ENCODE measurements around the gene UGCG. TPM values are rescaled to one million over a fixed set of nuclear protein-coding genes. Genes with fewer than 3 reads are reported as not detected.

UGCG gene
- 76.9 TPM for total RNA-seq

GRCh38 chr9:111895996-111896941 lies at the start of gene UGCG:
UGCG (plus strand) TSS chr9:111896814; CDS start chr9:111897216, 402 bp downstream.
- Histone ChIP-seq H3K4me1 (ENCODE audit: insufficient read depth, low read length) (peaks cover 32% of the 10 kb centered on the region), H3K9me3 (ENCODE audit: low read depth, low read length) (no peaks in the 10 kb centered on the region), H3K4me3 (ENCODE audit: low read length) (peak within 1 kb of the TSS; percentile 88), H3K27me3 (ENCODE audit: insufficient read depth, low read length) (no peaks in the 10 kb centered on the region)

DNA sequence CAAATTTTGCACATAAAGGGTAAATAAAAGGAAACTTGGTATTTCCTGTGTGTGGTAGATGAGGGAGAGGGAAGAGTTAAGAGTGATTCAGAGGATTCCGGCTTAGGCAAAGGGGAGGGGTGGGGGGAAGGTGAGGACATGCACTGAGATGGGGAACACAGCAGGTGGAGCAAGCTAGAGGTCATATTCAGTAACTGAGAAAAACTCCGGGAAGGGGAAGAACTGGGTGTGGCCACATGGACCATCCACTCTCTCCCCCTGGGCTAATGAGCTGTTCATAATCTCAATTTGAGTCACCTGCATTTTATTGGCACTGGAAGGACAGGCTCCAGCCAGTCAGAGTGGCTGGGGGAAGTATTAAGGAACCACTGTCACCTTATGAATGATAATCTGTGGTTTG lies 45.1 kb upstream of the UGCG start:
- H3K27me3 ChIP-seq (ENCODE audit: insufficient read depth, low read length), result no peaks in the 10 kb centered on the region
- no peak overlapping the region for H3K4me3 ChIP-seq (ENCODE audit: low read length)
- no peaks in the 10 kb centered on the region for H3K9me3 ChIP-seq (ENCODE audit: low read depth, low read length)
- peaks cover 15% of the 10 kb centered on the region for H3K4me1 ChIP-seq (ENCODE audit: insufficient read depth, low read length)

GRCh38 chr9:111852291-111852690 lies 44.3 kb upstream of the UGCG start:
- H3K4me3 ChIP-seq (ENCODE audit: low read length), result no peak overlapping the region
- H3K9me3 ChIP-seq (ENCODE audit: low read depth, low read length), result no peaks in the 10 kb centered on the region
- H3K4me1 ChIP-seq (ENCODE audit: insufficient read depth, low read length), result peaks cover 15% of the 10 kb centered on the region
- H3K27me3 ChIP-seq (ENCODE audit: insufficient read depth, low read length), result no peaks in the 10 kb centered on the region

- peaks cover 15% of the 10 kb centered on the region for H3K4me1 ChIP-seq (ENCODE audit: insufficient read depth, low read length)
- no peaks in the 10 kb centered on the region for H3K9me3 ChIP-seq (ENCODE audit: low read depth, low read length)
- H3K4me3 ChIP-seq (ENCODE audit: low read length), result no peak overlapping the region
- no peaks in the 10 kb centered on the region for H3K27me3 ChIP-seq (ENCODE audit: insufficient read depth, low read length)
These were observed 43.2 kb upstream of the UGCG start for GRCh38 chr9:111853450-111853827.

DNA sequence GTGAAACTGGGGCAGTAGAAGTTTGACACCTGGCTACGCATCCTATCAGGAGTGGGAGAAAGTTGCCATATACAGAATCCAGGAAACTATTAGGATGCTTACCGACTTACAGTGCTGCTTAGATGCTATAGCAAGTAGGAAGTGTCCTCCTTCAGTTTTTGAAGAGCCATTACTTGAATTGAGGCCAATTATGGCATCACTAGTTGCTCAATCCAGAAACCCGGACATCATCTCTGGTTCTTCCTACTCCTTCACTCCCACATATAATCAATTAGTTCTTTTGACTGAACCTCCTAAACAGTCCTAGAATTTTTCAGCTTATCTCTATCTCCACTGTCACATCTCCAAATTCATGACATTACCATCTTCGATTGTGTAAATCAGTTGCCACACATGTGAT lies 41.8 kb upstream of the UGCG start:
- no peaks in the 10 kb centered on the region for H3K27me3 ChIP-seq (ENCODE audit: insufficient read depth, low read length)
- H3K9me3 ChIP-seq (ENCODE audit: low read depth, low read length), result no peaks in the 10 kb centered on the region
- H3K4me1 ChIP-seq (ENCODE audit: insufficient read depth, low read length), result peaks cover 15% of the 10 kb centered on the region
- no peak overlapping the region for H3K4me3 ChIP-seq (ENCODE audit: low read length)

DNA sequence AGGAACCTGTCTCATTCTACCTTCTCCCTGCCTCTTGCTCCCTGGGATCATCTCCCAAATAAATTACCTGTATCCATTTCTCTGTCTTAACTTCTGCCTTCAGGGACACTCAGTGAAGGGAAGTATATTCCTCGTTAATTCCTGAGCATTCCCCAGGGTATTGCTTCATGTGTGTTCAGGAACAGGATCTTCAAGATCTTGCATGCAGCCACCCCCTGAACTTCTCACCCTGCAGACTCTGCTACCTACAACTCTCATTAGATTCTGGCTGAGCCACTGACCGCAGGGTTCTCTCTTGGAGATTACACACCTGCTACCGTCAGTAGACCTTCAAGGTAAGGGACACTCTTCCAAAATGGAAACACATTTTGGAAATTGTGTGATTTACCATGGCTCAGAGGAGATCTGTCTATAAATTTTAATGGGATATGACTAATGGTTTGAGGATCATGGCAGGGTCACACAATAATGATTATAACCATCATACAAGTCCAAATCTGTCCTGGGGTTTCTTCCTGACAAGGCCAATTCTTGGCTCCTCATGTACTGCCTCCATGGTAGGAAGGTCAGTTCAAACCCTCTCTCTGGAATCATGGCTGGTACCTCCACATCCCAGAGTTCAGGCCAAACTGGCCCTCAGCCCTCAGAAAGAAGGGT lies 38.9 kb upstream of the UGCG start:
- Histone ChIP-seq H3K4me1 (ENCODE audit: insufficient read depth, low read length) (peaks cover 1% of the 10 kb centered on the region), H3K9me3 (ENCODE audit: low read depth, low read length) (no peaks in the 10 kb centered on the region), H3K27me3 (ENCODE audit: insufficient read depth, low read length) (no peaks in the 10 kb centered on the region), H3K4me3 (ENCODE audit: low read length) (no peak overlapping the region)

GRCh38 chr9:111860443-111860842 lies 36.2 kb upstream of the UGCG start:
- Histone ChIP-seq H3K4me1 (ENCODE audit: insufficient read depth, low read length) (no peaks in the 10 kb centered on the region), H3K9me3 (ENCODE audit: low read depth, low read length) (no peaks in the 10 kb centered on the region), H3K27me3 (ENCODE audit: insufficient read depth, low read length) (no peaks in the 10 kb centered on the region), H3K4me3 (ENCODE audit: low read length) (no peak overlapping the region)

GRCh38 chr9:111863636-111864035 lies 33.0 kb upstream of the UGCG start:
- H3K9me3 ChIP-seq (ENCODE audit: low read depth, low read length), result no peaks in the 10 kb centered on the region

DNA sequence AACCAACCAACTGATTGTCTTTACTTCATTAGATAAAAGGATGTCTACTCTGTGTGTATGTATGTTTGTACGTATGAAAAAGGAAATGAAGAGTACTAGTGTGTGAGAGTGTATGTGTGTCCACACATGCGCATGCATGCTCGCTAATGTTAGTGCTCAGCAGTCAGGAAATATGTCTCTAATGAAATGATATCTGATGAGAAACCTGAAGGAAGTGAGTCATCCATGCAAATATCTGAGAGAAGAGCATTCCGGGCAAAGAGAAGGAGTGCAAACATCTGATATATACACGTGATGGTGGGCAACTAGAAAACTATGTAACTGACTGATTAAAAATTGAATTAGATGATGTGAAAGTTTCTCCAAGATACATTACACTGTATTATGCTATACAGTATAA lies 29.6 kb upstream of the UGCG start:
- no peak overlapping the region for H3K4me3 ChIP-seq (ENCODE audit: low read length)

More at GRCh38 chr9:111863636-111864035, 33.0 kb upstream of the UGCG start:
- Histone ChIP-seq H3K4me3 (ENCODE audit: low read length) (no peak overlapping the region), H3K4me1 (ENCODE audit: insufficient read depth, low read length) (no peaks in the 10 kb centered on the region), H3K27me3 (ENCODE audit: insufficient read depth, low read length) (no peaks in the 10 kb centered on the region)

DNA sequence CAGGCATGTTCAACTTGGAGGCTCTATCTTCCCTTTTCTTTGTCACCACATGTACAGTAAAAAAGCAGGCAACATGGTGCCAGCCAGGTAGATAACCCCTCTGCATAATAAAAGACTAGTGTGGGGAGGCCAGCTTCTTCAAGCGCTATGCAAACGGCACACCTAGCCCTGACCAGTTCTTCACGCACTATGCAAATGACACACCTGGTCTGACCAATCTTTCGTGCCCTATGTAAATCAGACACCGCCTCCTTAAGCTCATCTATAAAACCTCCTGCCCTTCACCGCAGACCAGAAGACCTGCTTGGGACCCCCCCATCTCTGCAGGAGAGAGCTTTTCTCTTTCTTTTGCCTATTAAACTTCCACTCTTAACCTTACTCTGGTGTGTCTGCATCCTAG lies 28.1 kb upstream of the UGCG start:
- Histone ChIP-seq H3K9me3 (ENCODE audit: low read depth, low read length) (no peaks in the 10 kb centered on the region), H3K4me3 (ENCODE audit: low read length) (no peak overlapping the region), H3K27me3 (ENCODE audit: insufficient read depth, low read length) (peaks cover 3% of the 10 kb centered on the region), H3K4me1 (ENCODE audit: insufficient read depth, low read length) (no peaks in the 10 kb centered on the region)

More for the DNA sequence above, 29.6 kb upstream of the UGCG start:
- H3K9me3 ChIP-seq (ENCODE audit: low read depth, low read length), result no peaks in the 10 kb centered on the region
- no peaks in the 10 kb centered on the region for H3K27me3 ChIP-seq (ENCODE audit: insufficient read depth, low read length)
- H3K4me1 ChIP-seq (ENCODE audit: insufficient read depth, low read length), result no peaks in the 10 kb centered on the region

DNA sequence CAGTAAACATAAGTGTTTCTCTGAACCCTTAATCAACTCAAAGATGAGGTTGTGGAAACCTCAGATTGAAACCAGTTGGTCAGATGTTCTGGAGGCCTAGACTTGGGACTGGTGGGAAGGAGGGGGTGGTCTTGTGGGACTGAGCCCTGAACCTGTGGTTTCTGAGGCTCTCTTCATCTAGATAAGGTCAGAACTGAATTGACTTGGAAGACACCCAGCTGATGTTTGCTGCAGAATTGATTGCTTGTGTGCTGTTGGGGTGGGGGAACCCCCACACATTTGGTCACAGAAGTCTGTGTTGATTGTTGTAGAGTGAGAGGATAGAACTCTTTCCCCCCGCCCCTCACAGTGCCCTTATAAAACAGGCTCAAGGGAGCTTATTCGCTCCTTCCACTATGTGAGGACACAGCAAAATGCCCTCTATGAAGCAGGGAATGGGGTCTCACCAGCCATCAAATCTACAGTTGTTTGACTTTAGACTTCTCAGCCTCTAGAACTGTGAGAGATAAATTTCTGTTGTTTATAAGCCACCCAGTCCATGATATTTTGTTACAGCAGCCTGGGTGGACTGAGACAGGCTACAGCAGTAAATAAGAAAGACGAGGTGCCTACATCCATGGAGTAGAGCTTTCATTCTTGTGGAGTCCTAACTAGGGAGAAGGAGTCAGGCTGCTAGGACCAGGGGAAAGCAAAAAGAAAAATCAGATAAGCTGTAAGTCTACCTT lies 25.7 kb upstream of the UGCG start:
- Histone ChIP-seq H3K4me3 (ENCODE audit: low read length) (no peak overlapping the region), H3K9me3 (ENCODE audit: low read depth, low read length) (no peaks in the 10 kb centered on the region), H3K27me3 (ENCODE audit: insufficient read depth, low read length) (peaks cover 3% of the 10 kb centered on the region), H3K4me1 (ENCODE audit: insufficient read depth, low read length) (no peaks in the 10 kb centered on the region)

DNA sequence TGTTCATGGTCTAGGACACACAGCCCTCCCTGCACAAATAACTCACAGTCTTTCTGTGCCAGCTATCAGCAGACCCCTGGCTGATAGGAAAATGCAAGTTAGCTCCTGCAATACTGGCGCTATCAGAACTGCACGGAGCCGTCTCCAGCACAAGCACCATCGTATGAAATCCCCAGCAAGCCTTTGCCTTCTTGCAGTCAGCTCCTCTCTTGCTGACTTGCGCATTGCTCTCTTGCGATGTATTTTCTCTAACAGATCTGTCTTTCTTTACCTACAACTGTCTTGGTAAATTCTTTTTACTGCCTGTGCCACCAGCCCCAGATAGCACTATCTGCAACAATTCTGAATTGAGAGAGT lies 25.1 kb upstream of the UGCG start:
- H3K4me3 ChIP-seq (ENCODE audit: low read length), result no peak overlapping the region

GRCh38 chr9:111872886-111873285 lies 23.7 kb upstream of the UGCG start:
- no peaks in the 10 kb centered on the region for H3K4me1 ChIP-seq (ENCODE audit: insufficient read depth, low read length)
- H3K4me3 ChIP-seq (ENCODE audit: low read length), result no peak overlapping the region
- H3K9me3 ChIP-seq (ENCODE audit: low read depth, low read length), result no peaks in the 10 kb centered on the region
- H3K27me3 ChIP-seq (ENCODE audit: insufficient read depth, low read length), result peaks cover 3% of the 10 kb centered on the region

More for the DNA sequence above, 25.1 kb upstream of the UGCG start:
- no peaks in the 10 kb centered on the region for H3K9me3 ChIP-seq (ENCODE audit: low read depth, low read length)
- peaks cover 3% of the 10 kb centered on the region for H3K27me3 ChIP-seq (ENCODE audit: insufficient read depth, low read length)
- no peaks in the 10 kb centered on the region for H3K4me1 ChIP-seq (ENCODE audit: insufficient read depth, low read length)

DNA sequence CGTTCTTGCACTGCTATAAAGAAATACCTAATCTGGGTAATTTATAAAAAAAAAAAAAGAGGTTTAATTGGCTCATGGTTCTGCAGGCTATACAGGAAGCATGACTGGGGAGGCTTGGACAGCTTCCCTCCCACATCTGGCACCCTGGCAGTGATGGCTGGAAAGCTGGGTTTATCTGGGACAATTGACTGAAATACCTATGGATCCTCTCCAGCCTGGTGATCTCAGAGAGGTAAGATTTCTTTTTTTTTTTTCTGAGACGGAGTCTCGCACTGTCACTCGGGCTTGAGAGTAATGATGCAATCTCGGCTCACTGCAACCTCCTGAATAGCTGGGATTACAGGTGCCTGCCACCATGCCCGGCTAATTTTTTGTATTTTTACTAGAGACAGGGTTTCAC lies 22.7 kb upstream of the UGCG start:
- H3K9me3 ChIP-seq (ENCODE audit: low read depth, low read length), result no peaks in the 10 kb centered on the region
- no peaks in the 10 kb centered on the region for H3K4me1 ChIP-seq (ENCODE audit: insufficient read depth, low read length)
- peaks cover 3% of the 10 kb centered on the region for H3K27me3 ChIP-seq (ENCODE audit: insufficient read depth, low read length)
- H3K4me3 ChIP-seq (ENCODE audit: low read length), result no peak overlapping the region

DNA sequence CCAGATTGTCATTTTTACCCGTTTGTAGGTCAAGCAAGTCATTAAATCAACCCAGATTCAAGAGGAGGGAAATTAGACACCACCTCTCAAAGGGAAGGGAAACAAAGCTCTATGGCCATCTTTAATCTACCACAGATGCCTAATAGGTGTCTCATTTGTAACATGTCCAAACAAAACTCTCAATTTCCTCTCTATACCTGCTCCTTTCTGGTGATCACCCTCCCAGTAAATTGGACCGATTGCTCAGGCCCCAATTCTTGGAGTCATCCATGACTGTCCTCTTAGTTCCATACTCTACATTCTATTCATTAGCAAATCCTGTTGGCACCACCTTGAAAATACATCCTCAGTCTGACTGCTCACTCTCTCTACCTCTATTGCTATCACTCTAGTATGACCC lies 22.1 kb upstream of the UGCG start:
- Histone ChIP-seq H3K4me1 (ENCODE audit: insufficient read depth, low read length) (no peaks in the 10 kb centered on the region), H3K9me3 (ENCODE audit: low read depth, low read length) (no peaks in the 10 kb centered on the region), H3K4me3 (ENCODE audit: low read length) (no peak overlapping the region), H3K27me3 (ENCODE audit: insufficient read depth, low read length) (peaks cover 3% of the 10 kb centered on the region)
